Esophagus squamous epithelium (tissue), 5 donors: ENCODE results near the gene NDUFS4. TPM values are rescaled to one million over a fixed set of nuclear protein-coding genes. Genes with fewer than 3 reads are reported as not detected.

Experiments
- DNase-seq: peaks from one replicate; lab custom pipeline; 2025; lab: John Stamatoyannopoulos, UW
- H3K27ac ChIP-seq, 4 donors: fragments of 200-600 bp; sonication (generic); one replicate each; pipeline ENCODE4 v1.5.1; 2016 to 2019; ENCODE audit warnings: mild to moderate bottlenecking in 1 of 4
- H3K27me3 ChIP-seq, 4 donors: fragments of 200-600 bp; sonication (generic); 1 replicate in 3 of 4; 2 replicates in 1 of 4; pipeline versions ENCODE4 v1.5.1 to v1.6.0; 2017 to 2021; ENCODE audit warnings: antibody characterized with exemption in 1 of 4
- H3K36me3 ChIP-seq, 3 donors: fragments of 200-600 bp; sonication (generic); one replicate each; pipeline ENCODE4 v1.5.1; 2016 to 2019
- H3K4me1 ChIP-seq, 3 donors: fragments of 200-600 bp; sonication (generic); one replicate each; pipeline ENCODE4 v1.5.1; 2017 to 2019
- H3K4me3 ChIP-seq, 4 donors: fragments of 200-600 bp; sonication (generic); 1 replicate in 3 of 4; 2 replicates in 1 of 4; pipeline ENCODE4 v1.5.1; 2016 to 2019; ENCODE audit warnings: mild to moderate bottlenecking in 2 of 4, moderate library complexity in 1 of 4
- H3K9me3 ChIP-seq, 3 donors: fragments of 200-600 bp; sonication (generic); one replicate each; pipeline ENCODE4 v1.5.1; 2016 to 2019
- CTCF ChIP-seq, 6 experiments: fragments of 450-650 bp in 4 of 6; fragments of 200-600 bp in 2 of 6; sonication (generic) in 2 of 6; IDR thresholded peaks; one replicate each; pipeline ENCODE4 v1.5.1; 2016 to 2019; ENCODE audit warnings: antibody characterized with exemption in 6 of 6, mild to moderate bottlenecking in 4 of 6, moderate library complexity in 4 of 6
- POLR2A ChIP-seq, 4 donors: fragments of 450-650 bp; IDR thresholded peaks; one replicate each; pipeline ENCODE4 v1.6.1; 2017; ENCODE audit warnings: antibody characterized with exemption in 4 of 4, mild to moderate bottlenecking in 4 of 4, moderate library complexity in 3 of 4
- WGBS, 2 donors: methylation state at CpG; one replicate each; pipeline ENCODE4 v1.1.5; 2018; 5-methylcytosine and 5-hydroxymethylcytosine counted together
- intact Hi-C: fragments of 100-400 bp; cut with DNase I; formaldehyde crosslinking; loops from one replicate; pipeline ENCODE4 v1.15.0; 2022
- total RNA-seq, 4 donors: library from RNA; depleted of rRNA; stranded (reverse); fragments of >200 nt; gene quantifications; one replicate each; pipeline ENCODE4 v1.1.0, GENCODE V29; 2016
- donor health status: DM: yes; HTN: yes; CAD: no.

The NDUFS4 gene
- total RNA-seq, 4 donors from 2014 or later: 70.8 to 129 (median 89.8) TPM

- Histone ChIP-seq H3K9me3 (peaks cover 0 to 14% (median 6%) of the 10 kb centered on the region in 3 donors), H3K4me3 (no peak overlapping the region), H3K4me1 (no peaks in the 10 kb centered on the region), H3K27ac (no peak overlapping the region), H3K36me3 (no peaks in the 10 kb centered on the region), H3K27me3 (no peaks in the 10 kb centered on the region)
- intact Hi-C loops: no loop called here
- no peak for TF ChIP-seq POLR2A (IDR thresholded peaks at IDR 0.05)
- no peak for TF ChIP-seq CTCF (IDR thresholded peaks at IDR 0.05)
- no peak for DNase-seq
Observed at GRCh38 chr5:53714667-53715010, 154.2 kb downstream of the NDUFS4 start.

GRCh38 chr5:53726121-53726520, 165.7 kb downstream of the NDUFS4 start:
- no peaks in the 10 kb centered on the region for H3K27me3 ChIP-seq
- no peaks in the 10 kb centered on the region for H3K4me1 ChIP-seq
- H3K27ac ChIP-seq: no peak overlapping the region
- intact Hi-C loops: no loop called here
- TF ChIP-seq POLR2A (IDR thresholded peaks at IDR 0.05) (no peak), CTCF (IDR thresholded peaks at IDR 0.05) (no peak)
- DNase-seq: no peak
- H3K36me3 ChIP-seq: no peaks in the 10 kb centered on the region
- 74 to 85% methylated on average over 3 of the region's 3 CpGs for WGBS, 2 donors
- no peaks in the 10 kb centered on the region for H3K9me3 ChIP-seq
- no peak overlapping the region for H3K4me3 ChIP-seq

DNA sequence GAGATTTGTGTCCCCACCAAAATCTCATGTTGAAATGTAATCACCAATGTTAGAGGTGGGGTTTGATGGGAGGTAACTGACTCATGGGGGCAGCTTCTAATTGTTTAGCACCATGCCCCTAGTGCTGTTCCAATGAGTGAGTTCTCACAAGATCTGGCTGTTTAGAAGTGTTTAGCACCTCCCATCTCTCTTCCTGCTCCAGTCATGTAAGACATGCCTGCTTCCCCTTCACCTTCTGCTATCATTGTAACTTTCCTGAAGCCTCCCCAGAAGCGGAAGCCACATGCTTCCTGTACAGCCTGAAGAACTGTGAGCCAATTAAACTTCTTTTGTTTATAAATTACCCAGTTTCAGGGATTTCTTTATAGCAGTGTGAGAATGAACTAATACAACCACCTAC, 170.5 kb downstream of the NDUFS4 start:
- WGBS, 2 donors: 40 to 50% methylated on average over 1 of the region's 1 CpG
- no peaks in the 10 kb centered on the region for H3K4me1 ChIP-seq
- DNase-seq: no peak
- no peaks in the 10 kb centered on the region for H3K27me3 ChIP-seq
- no peak overlapping the region for H3K4me3 ChIP-seq
- H3K36me3 ChIP-seq: no peaks in the 10 kb centered on the region
- H3K9me3 ChIP-seq: no peaks in the 10 kb centered on the region
- intact Hi-C loops: no loop called here
- H3K27ac ChIP-seq: no peak overlapping the region
- TF ChIP-seq POLR2A (IDR thresholded peaks at IDR 0.05) (no peak), CTCF (IDR thresholded peaks at IDR 0.05) (no peak)

Other genes starting within 250 kb of the NDUFS4 start
- 10 to 100 TPM in 1 of 4 donors, 1 to 10 TPM in 3; 1.6 to 11.3 (median 3.3) TPM for gene FST, start 80.0 kb upstream of the NDUFS4 start, total RNA-seq